Hepatocyte (in vitro differentiated cells): Measurements from ENCODE around the gene RENBP. TPM values are rescaled to one million over a fixed set of nuclear protein-coding genes. Genes with fewer than 3 reads are reported as not detected.
A peak's percentile ranks its signal among the peaks of the same experiment; 100 is the strongest.

Experiments
- DNase-seq: peaks from one replicate; pipeline ENCODE4 v3.0.0-alpha.2; 2016; ENCODE audit warnings: low spot score
- H2AFZ ChIP-seq: fragments of 200-600 bp; sonication (generic); 2 replicates; pipeline ENCODE4 v1.6.0; 2016; ENCODE audit warnings: antibody characterized with exemption, mild to moderate bottlenecking
- H3K27ac ChIP-seq: fragments of 200-600 bp; sonication (generic); 2 replicates; pipeline ENCODE4 v1.5.1; 2016; ENCODE audit warnings: mild to moderate bottlenecking
- H3K27me3 ChIP-seq: fragments of 200-600 bp; sonication (generic); 2 replicates; pipeline ENCODE4 v1.6.1; 2016
- H3K36me3 ChIP-seq: fragments of 200-600 bp; sonication (generic); replicated peaks from 2 replicates; pipeline ENCODE4 v1.5.1; 2016; ENCODE audit warnings: low read depth; ENCODE audit not compliant: insufficient read depth
- H3K4me1 ChIP-seq: fragments of 200-600 bp; sonication (generic); 2 replicates; pipeline ENCODE4 v1.5.1; 2016; ENCODE audit warnings: mild to moderate bottlenecking, moderate library complexity; ENCODE audit not compliant: insufficient read depth
- H3K4me2 ChIP-seq: fragments of 200-600 bp; sonication (generic); 2 replicates; pipeline ENCODE4 v1.6.0; 2016
- H3K4me3 ChIP-seq: fragments of 200-600 bp; sonication (generic); 2 replicates; pipeline ENCODE4 v1.5.1; 2016; ENCODE audit warnings: mild to moderate bottlenecking
- H3K79me2 ChIP-seq: fragments of 200-600 bp; sonication (generic); 2 replicates; pipeline ENCODE4 v1.6.0; 2017; ENCODE audit warnings: mild to moderate bottlenecking
- H3K9me2 ChIP-seq: fragments of 200-600 bp; sonication (generic); replicated peaks from 2 replicates; pipeline ENCODE4 v1.6.0; 2017; ENCODE audit warnings: mild to moderate bottlenecking; ENCODE audit not compliant: insufficient read depth
- H3K9me3 ChIP-seq: fragments of 200-600 bp; sonication (generic); 2 replicates; pipeline ENCODE4 v1.5.1; 2016; ENCODE audit warnings: low read depth, mild to moderate bottlenecking
- H4K20me1 ChIP-seq: fragments of 200-600 bp; sonication (generic); 2 replicates; pipeline ENCODE4 v1.6.0; 2016; ENCODE audit warnings: mild to moderate bottlenecking; ENCODE audit not compliant: insufficient read depth, poor library complexity, severe bottlenecking
- EZH2 ChIP-seq: fragments of 200-600 bp; sonication (generic); IDR thresholded peaks from 2 replicates; pipeline ENCODE4 v1.6.1; 2016; ENCODE audit warnings: antibody characterized with exemption, mild to moderate bottlenecking, borderline replicate concordance
- EZH2phosphoT487 ChIP-seq: fragments of 200-600 bp; sonication (generic); IDR thresholded peaks from one replicate; pipeline ENCODE4 v1.6.1; 2018; ENCODE audit warnings: antibody characterized with exemption, mild to moderate bottlenecking, low read depth, moderate library complexity; ENCODE audit not compliant: unreplicated experiment, severe bottlenecking
- WGBS: methylation state at CpG from one replicate; pipeline ENCODE4 v1.1.6; 2016; ENCODE audit warnings: low lambda C conversion rate; ENCODE audit errors: missing lambda C conversion rate; 5-methylcytosine and 5-hydroxymethylcytosine counted together
- polyA plus RNA-seq: library from polyadenylated mRNA; unstranded; fragments of >200 nt; fragmentation: Nextera tagmentation; extraction: Ambion mirVana; gene quantifications from 2 replicates; pipeline ENCODE4 v1.2.1, GENCODE V29; 2016
- total RNA-seq: library from RNA; depleted of rRNA; stranded (reverse); fragments of >200 nt; gene quantifications from 2 replicates; pipeline ENCODE4 v1.2.3, GENCODE V29; 2014
- TF ChIP-seq, protein P1 (sequence below): fragments of 200-600 bp; sonication (generic); IDR thresholded peaks from 2 replicates; pipeline ENCODE4 v1.5.1; 2016; ENCODE audit warnings: antibody characterized with exemption, mild to moderate bottlenecking; ENCODE audit not compliant: poor library complexity

Gene RENBP
- total and polyA plus RNA-seq, 2 experiments from 2014 or later: 5.8 to 22.8 TPM

DNA sequence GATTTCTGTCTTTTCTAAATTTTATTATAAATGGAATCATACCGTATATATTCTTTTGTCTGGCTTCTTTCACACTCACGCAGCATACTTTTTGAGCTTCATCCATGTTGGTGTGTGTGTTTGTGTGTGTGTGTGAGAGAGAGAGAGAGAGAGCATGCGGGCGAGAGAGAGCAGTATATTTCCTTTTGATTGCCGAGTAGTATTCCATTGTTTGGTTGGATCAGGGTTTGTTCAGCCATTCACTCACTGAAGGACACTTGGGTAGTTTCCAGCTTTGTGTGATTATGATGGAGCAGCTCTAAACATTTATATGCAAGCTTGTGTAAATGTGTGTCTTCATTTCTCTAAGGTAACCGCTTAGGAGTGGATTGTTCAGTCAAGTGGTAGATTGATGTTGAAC is 55.3 kb downstream of the RENBP start:
- TF ChIP-seq EZH2phosphoT487: no peak
- 88% methylated on average over 6 of the region's 6 CpGs for WGBS

DNA sequence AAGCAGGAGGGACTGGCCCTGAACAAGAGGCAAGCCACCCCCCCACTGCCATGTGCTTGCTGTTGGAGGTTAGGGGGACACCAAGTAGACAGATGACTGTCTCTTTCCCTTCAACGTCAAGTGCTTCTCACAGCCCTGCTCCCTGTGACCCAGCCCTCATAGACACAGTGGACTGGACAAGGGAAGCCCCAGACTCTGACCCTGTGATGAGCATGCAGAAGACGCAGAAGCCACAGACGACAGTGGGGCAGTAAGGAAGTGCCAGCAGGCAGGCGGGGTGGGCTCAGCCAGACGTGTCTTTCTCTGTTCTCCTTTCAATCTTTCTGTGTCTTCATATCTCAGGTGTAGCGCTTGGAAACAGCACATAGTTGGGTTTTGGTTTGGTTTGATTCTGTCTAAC is 56.1 kb downstream of the RENBP start:
- Histone ChIP-seq H2AFZ (no peak overlapping the region), H3K79me2 (no peaks in the 10 kb centered on the region), H3K27me3 (peaks cover 29% of the 10 kb centered on the region), H4K20me1 (no peaks in the 10 kb centered on the region), H3K27ac (no peak overlapping the region), H3K9me3 (no peaks in the 10 kb centered on the region), H3K4me3 (no peak overlapping the region), H3K4me1 (no peaks in the 10 kb centered on the region), H3K4me2 (no peak overlapping the region), H3K9me2 (no peaks in the 10 kb centered on the region), H3K36me3 (no peaks in the 10 kb centered on the region)
- 68% methylated on average over 6 of the region's 6 CpGs for WGBS
- TF ChIP-seq, protein P1, sequence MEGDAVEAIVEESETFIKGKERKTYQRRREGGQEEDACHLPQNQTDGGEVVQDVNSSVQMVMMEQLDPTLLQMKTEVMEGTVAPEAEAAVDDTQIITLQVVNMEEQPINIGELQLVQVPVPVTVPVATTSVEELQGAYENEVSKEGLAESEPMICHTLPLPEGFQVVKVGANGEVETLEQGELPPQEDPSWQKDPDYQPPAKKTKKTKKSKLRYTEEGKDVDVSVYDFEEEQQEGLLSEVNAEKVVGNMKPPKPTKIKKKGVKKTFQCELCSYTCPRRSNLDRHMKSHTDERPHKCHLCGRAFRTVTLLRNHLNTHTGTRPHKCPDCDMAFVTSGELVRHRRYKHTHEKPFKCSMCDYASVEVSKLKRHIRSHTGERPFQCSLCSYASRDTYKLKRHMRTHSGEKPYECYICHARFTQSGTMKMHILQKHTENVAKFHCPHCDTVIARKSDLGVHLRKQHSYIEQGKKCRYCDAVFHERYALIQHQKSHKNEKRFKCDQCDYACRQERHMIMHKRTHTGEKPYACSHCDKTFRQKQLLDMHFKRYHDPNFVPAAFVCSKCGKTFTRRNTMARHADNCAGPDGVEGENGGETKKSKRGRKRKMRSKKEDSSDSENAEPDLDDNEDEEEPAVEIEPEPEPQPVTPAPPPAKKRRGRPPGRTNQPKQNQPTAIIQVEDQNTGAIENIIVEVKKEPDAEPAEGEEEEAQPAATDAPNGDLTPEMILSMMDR: no peak
- TF ChIP-seq EZH2 (no peak), EZH2phosphoT487 (no peak)
- no peak for DNase-seq

More for the DNA sequence above, 55.3 kb downstream of the RENBP start:
- H3K9me2 ChIP-seq: no peaks in the 10 kb centered on the region
- no peak for DNase-seq
- H3K4me3 ChIP-seq: no peak overlapping the region
- H3K36me3 ChIP-seq: no peaks in the 10 kb centered on the region
- H3K27ac ChIP-seq: no peak overlapping the region
- H3K79me2 ChIP-seq: no peaks in the 10 kb centered on the region
- H3K27me3 ChIP-seq: peaks cover 27% of the 10 kb centered on the region
- H3K4me2 ChIP-seq: no peak overlapping the region
- no peaks in the 10 kb centered on the region for H3K4me1 ChIP-seq
- no peaks in the 10 kb centered on the region for H4K20me1 ChIP-seq
- no peak overlapping the region for H2AFZ ChIP-seq
- H3K9me3 ChIP-seq: no peaks in the 10 kb centered on the region

DNA sequence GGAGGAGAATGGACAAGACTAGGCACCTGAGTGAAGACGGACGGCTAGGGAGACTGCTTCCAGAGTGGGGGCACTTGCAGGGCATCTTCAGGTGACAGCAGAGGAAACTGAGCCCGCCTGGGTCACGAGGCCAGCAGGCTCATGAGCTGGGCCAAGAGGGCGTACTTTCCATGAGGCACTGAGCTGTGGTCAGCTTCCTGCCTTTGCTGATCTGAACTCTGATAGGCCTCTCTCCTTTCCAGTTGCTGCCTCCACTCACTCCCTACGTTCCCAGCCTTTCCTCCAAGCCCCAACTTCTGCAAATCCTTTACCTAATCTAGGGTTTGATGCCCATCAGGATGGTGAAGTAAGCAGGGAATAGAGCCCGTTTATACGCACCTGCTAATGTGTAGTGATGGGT is 57.1 kb downstream of the RENBP start:
- Histone ChIP-seq H3K36me3 (no peaks in the 10 kb centered on the region), H3K4me3 (no peak overlapping the region), H3K27ac (no peak overlapping the region), H3K4me1 (no peaks in the 10 kb centered on the region), H3K79me2 (no peaks in the 10 kb centered on the region), H3K27me3 (peaks cover 29% of the 10 kb centered on the region), H2AFZ (no peak overlapping the region), H3K9me3 (no peaks in the 10 kb centered on the region), H3K9me2 (no peaks in the 10 kb centered on the region), H4K20me1 (no peaks in the 10 kb centered on the region), H3K4me2 (no peak overlapping the region)
- TF ChIP-seq EZH2phosphoT487 (no peak), EZH2 (peak; percentile 1)
- TF ChIP-seq, protein P1: no peak
- DNase-seq: no peak
- 70% methylated on average over 8 of the region's 8 CpGs for WGBS

DNA sequence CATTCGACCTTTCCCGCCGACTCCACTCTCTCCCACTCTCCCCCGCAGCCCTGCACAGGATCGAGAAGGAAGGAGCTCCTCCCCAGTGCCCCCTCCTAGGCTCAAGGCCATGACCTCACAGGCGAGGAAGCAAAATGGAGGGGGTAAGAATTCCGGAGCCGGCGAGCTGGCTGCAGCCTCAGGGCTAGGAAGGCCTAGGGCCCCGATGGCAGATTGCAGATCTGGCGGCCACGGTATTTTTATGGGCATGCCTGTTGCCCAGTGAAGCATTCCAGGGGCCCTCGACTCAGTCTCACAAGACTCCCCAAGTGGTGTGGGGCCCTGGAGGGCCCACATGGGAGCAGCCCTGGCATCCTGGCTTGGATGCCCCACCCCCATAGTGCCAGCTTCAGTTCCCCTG is 57.5 kb downstream of the RENBP start:
- DNase-seq: no peak
- Histone ChIP-seq H3K36me3 (no peaks in the 10 kb centered on the region), H2AFZ (no peak overlapping the region), H3K27ac (no peak overlapping the region), H4K20me1 (no peaks in the 10 kb centered on the region), H3K9me2 (no peaks in the 10 kb centered on the region), H3K4me3 (no peak overlapping the region), H3K9me3 (no peaks in the 10 kb centered on the region), H3K27me3 (peaks cover 29% of the 10 kb centered on the region), H3K4me2 (no peak overlapping the region), H3K4me1 (no peaks in the 10 kb centered on the region), H3K79me2 (no peaks in the 10 kb centered on the region)
- TF ChIP-seq, protein P1: no peak
- TF ChIP-seq EZH2 (no peak), EZH2phosphoT487 (no peak)
- 52% methylated on average over 13 of the region's 13 CpGs for WGBS
